ENCODE measurements around the gene GSX2. TPM values are rescaled to one million over a fixed set of nuclear protein-coding genes. Genes with fewer than 3 reads are reported as not detected.

GSX2 gene
- total and polyA plus RNA-seq, 4 donors = not detected

GRCh38 chr4:54073271-54073880 is 26.6 kb upstream of the GSX2 start:
- no peak for DNase-seq
- Histone ChIP-seq H3K4me1 (ENCODE audit: control insufficient read depth in 5 of 5, insufficient read depth in 5 of 5, low read length in 5 of 5) (peaks cover 0 to 7% (median 0%) of the 10 kb centered on the region in 5 donors), H3K27ac (ENCODE audit: low read depth in 1 of 2, low read length in 1 of 2) (no peak overlapping the region), H3K4me3 (no peak overlapping the region), H3K27me3 (ENCODE audit: control insufficient read depth in 3 of 3, insufficient read depth in 3 of 3, low read length in 2 of 3) (no peaks in the 10 kb centered on the region), H3K36me3 (ENCODE audit: control insufficient read depth in 4 of 4, insufficient read depth in 4 of 4, low read length in 4 of 4) (no peaks in the 10 kb centered on the region), H3K9ac (ENCODE audit: insufficient read depth in 1 of 2, low read length in 2 of 2) (no peak overlapping the region), H3K9me3 (ENCODE audit: control insufficient read depth in 4 of 4, insufficient read depth in 3 of 4, low read length in 3 of 4) (no peaks in the 10 kb centered on the region)
- 94 to 98% methylated on average over 2 of the region's 2 CpGs for WGBS, 2 donors
- no peak for ATAC-seq (ENCODE audit: insufficient read depth, low FRiP score)
- TF ChIP-seq, protein P1, sequence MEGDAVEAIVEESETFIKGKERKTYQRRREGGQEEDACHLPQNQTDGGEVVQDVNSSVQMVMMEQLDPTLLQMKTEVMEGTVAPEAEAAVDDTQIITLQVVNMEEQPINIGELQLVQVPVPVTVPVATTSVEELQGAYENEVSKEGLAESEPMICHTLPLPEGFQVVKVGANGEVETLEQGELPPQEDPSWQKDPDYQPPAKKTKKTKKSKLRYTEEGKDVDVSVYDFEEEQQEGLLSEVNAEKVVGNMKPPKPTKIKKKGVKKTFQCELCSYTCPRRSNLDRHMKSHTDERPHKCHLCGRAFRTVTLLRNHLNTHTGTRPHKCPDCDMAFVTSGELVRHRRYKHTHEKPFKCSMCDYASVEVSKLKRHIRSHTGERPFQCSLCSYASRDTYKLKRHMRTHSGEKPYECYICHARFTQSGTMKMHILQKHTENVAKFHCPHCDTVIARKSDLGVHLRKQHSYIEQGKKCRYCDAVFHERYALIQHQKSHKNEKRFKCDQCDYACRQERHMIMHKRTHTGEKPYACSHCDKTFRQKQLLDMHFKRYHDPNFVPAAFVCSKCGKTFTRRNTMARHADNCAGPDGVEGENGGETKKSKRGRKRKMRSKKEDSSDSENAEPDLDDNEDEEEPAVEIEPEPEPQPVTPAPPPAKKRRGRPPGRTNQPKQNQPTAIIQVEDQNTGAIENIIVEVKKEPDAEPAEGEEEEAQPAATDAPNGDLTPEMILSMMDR (IDR thresholded peaks at IDR 0.05; ENCODE audit: control extremely low read depth, extremely low read depth) = no peak

- H3K9me3 ChIP-seq (ENCODE audit: control insufficient read depth in 4 of 4, insufficient read depth in 3 of 4, low read length in 3 of 4) = no peaks in the 10 kb centered on the region
- no peak overlapping the region for H3K27ac ChIP-seq (ENCODE audit: low read depth in 1 of 2, low read length in 1 of 2)
- H3K4me3 ChIP-seq = no peak overlapping the region
- no peak overlapping the region for H3K9ac ChIP-seq (ENCODE audit: insufficient read depth in 1 of 2, low read length in 2 of 2)
- TF ChIP-seq, protein P1 (IDR thresholded peaks at IDR 0.05; ENCODE audit: control extremely low read depth, extremely low read depth) = no peak
- no peaks in the 10 kb centered on the region for H3K27me3 ChIP-seq (ENCODE audit: control insufficient read depth in 3 of 3, insufficient read depth in 3 of 3, low read length in 2 of 3)
- no peak for DNase-seq
- ATAC-seq (ENCODE audit: insufficient read depth, low FRiP score) = no peak
- no peaks in the 10 kb centered on the region for H3K36me3 ChIP-seq (ENCODE audit: control insufficient read depth in 4 of 4, insufficient read depth in 4 of 4, low read length in 4 of 4)
- peaks cover 0 to 7% (median 0%) of the 10 kb centered on the region in 5 donors for H3K4me1 ChIP-seq (ENCODE audit: control insufficient read depth in 5 of 5, insufficient read depth in 5 of 5, low read length in 5 of 5)
Observed at GRCh38 chr4:54074381-54074780, 25.6 kb upstream of the GSX2 start.

GRCh38 chr4:54076673-54077072 is 23.3 kb upstream of the GSX2 start:
- TF ChIP-seq, protein P1 (IDR thresholded peaks at IDR 0.05; ENCODE audit: control extremely low read depth, extremely low read depth) = no peak
- ATAC-seq (ENCODE audit: insufficient read depth, low FRiP score) (no peak), DNase-seq (no peak)

DNA sequence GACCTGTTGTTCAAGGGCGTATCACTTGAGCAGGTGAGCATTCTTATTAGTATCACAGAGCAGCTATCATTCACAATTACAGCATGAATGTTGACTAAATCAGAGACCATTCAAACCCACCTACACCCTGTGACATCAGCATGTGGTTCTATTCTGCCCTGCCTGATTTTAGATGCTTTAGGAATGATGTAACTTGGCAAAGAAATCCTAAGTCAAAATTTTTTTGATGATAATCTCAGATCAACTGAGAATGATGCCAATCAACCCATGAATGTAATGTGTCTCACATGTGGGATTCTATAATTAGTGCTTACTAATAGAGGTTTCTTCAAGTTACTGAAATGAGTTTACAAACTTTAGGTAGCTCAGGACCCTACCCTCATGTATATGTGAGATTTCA is 22.2 kb upstream of the GSX2 start:
- Histone ChIP-seq H3K36me3 (ENCODE audit: control insufficient read depth in 4 of 4, insufficient read depth in 4 of 4, low read length in 4 of 4) (no peaks in the 10 kb centered on the region), H3K27me3 (ENCODE audit: control insufficient read depth in 3 of 3, insufficient read depth in 3 of 3, low read length in 2 of 3) (no peaks in the 10 kb centered on the region), H3K4me3 (no peak overlapping the region), H3K4me1 (ENCODE audit: control insufficient read depth in 5 of 5, insufficient read depth in 5 of 5, low read length in 5 of 5) (peaks cover 0 to 7% (median 1%) of the 10 kb centered on the region in 5 donors), H3K9me3 (ENCODE audit: control insufficient read depth in 4 of 4, insufficient read depth in 3 of 4, low read length in 3 of 4) (no peaks in the 10 kb centered on the region), H3K27ac (ENCODE audit: low read depth in 1 of 2, low read length in 1 of 2) (no peak overlapping the region), H3K9ac (ENCODE audit: insufficient read depth in 1 of 2, low read length in 2 of 2) (no peak overlapping the region)
- no peak for ATAC-seq (ENCODE audit: insufficient read depth, low FRiP score)
- no peak for DNase-seq
- TF ChIP-seq, protein P1 (IDR thresholded peaks at IDR 0.05; ENCODE audit: control extremely low read depth, extremely low read depth) = no peak
- 94 to 100% methylated on average over 1 of the region's 1 CpG for WGBS, 2 donors

More at GRCh38 chr4:54076673-54077072, 23.3 kb upstream of the GSX2 start:
- Histone ChIP-seq H3K9ac (ENCODE audit: insufficient read depth in 1 of 2, low read length in 2 of 2) (no peak overlapping the region), H3K9me3 (ENCODE audit: control insufficient read depth in 4 of 4, insufficient read depth in 3 of 4, low read length in 3 of 4) (no peaks in the 10 kb centered on the region), H3K36me3 (ENCODE audit: control insufficient read depth in 4 of 4, insufficient read depth in 4 of 4, low read length in 4 of 4) (no peaks in the 10 kb centered on the region), H3K27me3 (ENCODE audit: control insufficient read depth in 3 of 3, insufficient read depth in 3 of 3, low read length in 2 of 3) (no peaks in the 10 kb centered on the region), H3K27ac (ENCODE audit: low read depth in 1 of 2, low read length in 1 of 2) (no peak overlapping the region), H3K4me3 (no peak overlapping the region), H3K4me1 (ENCODE audit: control insufficient read depth in 5 of 5, insufficient read depth in 5 of 5, low read length in 5 of 5) (peaks cover 0 to 7% (median 0%) of the 10 kb centered on the region in 5 donors)
